ENCODE measurements around the gene ABCB11. TPM values are rescaled to one million over a fixed set of nuclear protein-coding genes. Genes with fewer than 3 reads are reported as not detected.

ABCB11 gene
- total and polyA plus RNA-seq, 5 donors, result 0.07 to 0.47 (median 0.20) TPM

GRCh38 chr2:168928113-168928831, 102.9 kb downstream of the ABCB11 start:
- intact Hi-C loops (cut with DNase I), result no loop called here
- no peaks in the 10 kb centered on the region for H3K27me3 ChIP-seq (ENCODE audit: control insufficient read depth, insufficient read depth)
- H3K4me3 ChIP-seq (ENCODE audit: low read length), result no peak overlapping the region
- WGBS, result 93% methylated on average over 3 of the region's 3 CpGs
- no peaks in the 10 kb centered on the region for H3K4me1 ChIP-seq (ENCODE audit: control insufficient read depth, insufficient read depth, low read length)
- H3K9me3 ChIP-seq (ENCODE audit: control insufficient read depth, low read length), result no peaks in the 10 kb centered on the region
- no peak overlapping the region for H3K27ac ChIP-seq (ENCODE audit: low read length)
- DNase-seq (no peak), ATAC-seq (no peak)

GRCh38 chr2:168926621-168927386, 104.3 kb downstream of the ABCB11 start:
- DNase-seq (no peak), ATAC-seq (no peak)
- Histone ChIP-seq H3K4me1 (ENCODE audit: control insufficient read depth, insufficient read depth, low read length) (no peaks in the 10 kb centered on the region), H3K27ac (ENCODE audit: low read length) (no peak overlapping the region), H3K4me3 (ENCODE audit: low read length) (no peak overlapping the region), H3K9me3 (ENCODE audit: control insufficient read depth, low read length) (no peaks in the 10 kb centered on the region), H3K27me3 (ENCODE audit: control insufficient read depth, insufficient read depth) (peaks cover 2% of the 10 kb centered on the region)
- WGBS, result 71% methylated on average over 3 of the region's 3 CpGs
- intact Hi-C loops (cut with DNase I), result no loop called here

- H3K27ac ChIP-seq (ENCODE audit: low read length), result no peak overlapping the region
- DNase-seq, result no peak
- intact Hi-C loops (cut with DNase I), result loop anchor here in 3 of 4 donors (5.0 kb wide), 3 partner anchors 148 to 573 kb away; no protein-coding TSS in a partner anchor
- no peak for ATAC-seq
- H3K9me3 ChIP-seq (ENCODE audit: control insufficient read depth, low read length), result peaks cover under 1% of the 10 kb centered on the region
- peaks cover 2% of the 10 kb centered on the region for H3K27me3 ChIP-seq (ENCODE audit: control insufficient read depth, insufficient read depth)
- H3K4me3 ChIP-seq (ENCODE audit: low read length), result no peak overlapping the region
- H3K4me1 ChIP-seq (ENCODE audit: control insufficient read depth, insufficient read depth, low read length), result no peaks in the 10 kb centered on the region
- WGBS, result 22% methylated on average over 4 of the region's 4 CpGs
These were observed 110.5 kb downstream of the ABCB11 start for GRCh38 chr2:168920504-168921157.

GRCh38 chr2:168916331-168916675, 114.8 kb downstream of the ABCB11 start:
- intact Hi-C loops (cut with DNase I), result loop anchor here in 2 of 4 donors (10.0 kb wide), 2 partner anchors 142 to 152 kb away; no protein-coding TSS in a partner anchor

GRCh38 chr2:168915441-168916330, 115.4 kb downstream of the ABCB11 start:
- ATAC-seq (no peak), DNase-seq (no peak)
- intact Hi-C loops (cut with DNase I), result loop anchor here in 2 of 4 donors (10.0 kb wide), 2 partner anchors 141 to 151 kb away; no protein-coding TSS in a partner anchor
- no peak overlapping the region for H3K4me3 ChIP-seq (ENCODE audit: low read length)
- H3K27ac ChIP-seq (ENCODE audit: low read length), result no peak overlapping the region
- no peaks in the 10 kb centered on the region for H3K4me1 ChIP-seq (ENCODE audit: control insufficient read depth, insufficient read depth, low read length)
- WGBS, result 95% methylated on average over 3 of the region's 3 CpGs
- peaks cover 3% of the 10 kb centered on the region for H3K9me3 ChIP-seq (ENCODE audit: control insufficient read depth, low read length)
- no peaks in the 10 kb centered on the region for H3K27me3 ChIP-seq (ENCODE audit: control insufficient read depth, insufficient read depth)

More at GRCh38 chr2:168916331-168916675, 114.8 kb downstream of the ABCB11 start:
- peaks cover 3% of the 10 kb centered on the region for H3K9me3 ChIP-seq (ENCODE audit: control insufficient read depth, low read length)
- H3K27ac ChIP-seq (ENCODE audit: low read length), result no peak overlapping the region
- H3K4me1 ChIP-seq (ENCODE audit: control insufficient read depth, insufficient read depth, low read length), result no peaks in the 10 kb centered on the region
- no peak for ATAC-seq
- no peak overlapping the region for H3K4me3 ChIP-seq (ENCODE audit: low read length)
- H3K27me3 ChIP-seq (ENCODE audit: control insufficient read depth, insufficient read depth), result no peaks in the 10 kb centered on the region
- no peak for DNase-seq
- WGBS, result 95% methylated on average over 4 of the region's 4 CpGs

GRCh38 chr2:168913495-168913894, 117.6 kb downstream of the ABCB11 start:
- DNase-seq (no peak), ATAC-seq (no peak)
- Histone ChIP-seq H3K4me1 (ENCODE audit: control insufficient read depth, insufficient read depth, low read length) (no peaks in the 10 kb centered on the region), H3K27ac (ENCODE audit: low read length) (no peak overlapping the region), H3K4me3 (ENCODE audit: low read length) (no peak overlapping the region), H3K27me3 (ENCODE audit: control insufficient read depth, insufficient read depth) (no peaks in the 10 kb centered on the region), H3K9me3 (ENCODE audit: control insufficient read depth, low read length) (peaks cover 3% of the 10 kb centered on the region)
- intact Hi-C loops (cut with DNase I), result loop anchor here in 2 of 4 donors (10.0 kb wide), 2 partner anchors 139 to 149 kb away; no protein-coding TSS in a partner anchor
- 87% methylated on average over 4 of the region's 4 CpGs for WGBS

GRCh38 chr2:168912901-168913369, 118.2 kb downstream of the ABCB11 start:
- H3K9me3 ChIP-seq (ENCODE audit: control insufficient read depth, low read length), result peaks cover 3% of the 10 kb centered on the region
- DNase-seq (peak; percentile 28 to 72 (median 61)), ATAC-seq (peak; percentile 60 to 78)
- no peaks in the 10 kb centered on the region for H3K4me1 ChIP-seq (ENCODE audit: control insufficient read depth, insufficient read depth, low read length)
- peak overlapping the region; percentile 48 for H3K4me3 ChIP-seq (ENCODE audit: low read length)
- intact Hi-C loops (cut with DNase I), result loop anchor here in 2 of 4 donors (10.0 kb wide), 2 partner anchors 138 to 148 kb away; no protein-coding TSS in a partner anchor
- 20% methylated on average over 21 of the region's 21 CpGs for WGBS
- no peak overlapping the region for H3K27ac ChIP-seq (ENCODE audit: low read length)
- H3K27me3 ChIP-seq (ENCODE audit: control insufficient read depth, insufficient read depth), result no peaks in the 10 kb centered on the region

- Histone ChIP-seq H3K9me3 (ENCODE audit: control insufficient read depth, low read length) (peaks cover 3% of the 10 kb centered on the region), H3K27ac (ENCODE audit: low read length) (no peak overlapping the region), H3K4me3 (ENCODE audit: low read length) (peak overlapping the region; percentile 48), H3K27me3 (ENCODE audit: control insufficient read depth, insufficient read depth) (no peaks in the 10 kb centered on the region), H3K4me1 (ENCODE audit: control insufficient read depth, insufficient read depth, low read length) (no peaks in the 10 kb centered on the region)
- intact Hi-C loops (cut with DNase I), result loop anchor here in 2 of 4 donors (10.0 kb wide), 2 partner anchors 138 to 148 kb away; no protein-coding TSS in a partner anchor
- ATAC-seq, result no peak
- WGBS, result 54% methylated on average over 6 of the region's 6 CpGs
- no peak for DNase-seq
These were observed 118.7 kb downstream of the ABCB11 start for GRCh38 chr2:168912466-168912865.

- DNase-seq (no peak), ATAC-seq (no peak)
- Histone ChIP-seq H3K9me3 (ENCODE audit: control insufficient read depth, low read length) (no peaks in the 10 kb centered on the region), H3K27me3 (ENCODE audit: control insufficient read depth, insufficient read depth) (no peaks in the 10 kb centered on the region), H3K4me3 (ENCODE audit: low read length) (no peak overlapping the region), H3K4me1 (ENCODE audit: control insufficient read depth, insufficient read depth, low read length) (no peaks in the 10 kb centered on the region), H3K27ac (ENCODE audit: low read length) (no peak overlapping the region)
- 66% methylated on average over 5 of the region's 5 CpGs for WGBS
- intact Hi-C loops (cut with DNase I), result loop anchor here in 2 of 4 donors (10.0 kb wide), 2 partner anchors 136 to 146 kb away; no protein-coding TSS in a partner anchor
These were observed 120.8 kb downstream of the ABCB11 start for GRCh38 chr2:168910330-168910729.
